ENCODE results near the gene GNAS.

- TF ChIP-seq CTCF (conservative IDR thresholded peaks at IDR 0.05; ENCODE audit: low read length) (no peak), EZH2phosphoT487 (IDR thresholded peaks at IDR 0.05; ENCODE audit: borderline replicate concordance, low read depth, low read length) (no peak)
Observed at GRCh38 chr20:58889334-58889760, 36.8 kb downstream of the GNAS start.

All from OCI-LY7 (cell line).